Loucy (cell line): ENCODE data around the gene TET1.

ENCODE experiments used
- EZH2phosphoT487 ChIP-seq: fragments of 200-600 bp; IDR thresholded peaks from 2 replicates; pipeline ENCODE4 v1.6.1; 2018; ENCODE audit warnings: antibody characterized with exemption, mild to moderate bottlenecking, moderate library complexity, borderline replicate concordance
- TF ChIP-seq, protein P1 (sequence below): fragments of 200-600 bp; sonication (generic); conservative IDR thresholded peaks from 2 replicates; pipeline ENCODE4 v1.5.1; 2014; ENCODE audit warnings: mild to moderate bottlenecking, antibody characterized with exemption, low read length

DNA sequence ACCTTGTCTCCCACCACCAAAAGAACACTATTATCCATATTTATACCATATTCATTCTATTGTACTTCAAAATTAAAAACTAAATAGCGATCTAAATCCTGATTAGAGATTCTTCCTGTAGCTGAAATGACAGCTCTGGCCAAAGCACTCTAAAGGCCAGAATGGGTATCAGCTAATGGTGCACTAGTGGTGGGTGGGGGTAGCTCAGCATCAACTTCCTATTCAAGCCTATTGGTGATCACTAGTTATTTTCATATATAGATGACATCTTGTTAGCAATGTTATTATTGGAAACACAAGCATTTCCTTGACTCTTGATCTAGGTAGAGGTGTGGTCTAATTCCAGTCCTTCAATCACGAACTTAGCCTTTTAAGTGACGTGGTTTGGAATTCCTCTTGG, 43.6 kb downstream of the TET1 start:
- TF ChIP-seq, protein P1, sequence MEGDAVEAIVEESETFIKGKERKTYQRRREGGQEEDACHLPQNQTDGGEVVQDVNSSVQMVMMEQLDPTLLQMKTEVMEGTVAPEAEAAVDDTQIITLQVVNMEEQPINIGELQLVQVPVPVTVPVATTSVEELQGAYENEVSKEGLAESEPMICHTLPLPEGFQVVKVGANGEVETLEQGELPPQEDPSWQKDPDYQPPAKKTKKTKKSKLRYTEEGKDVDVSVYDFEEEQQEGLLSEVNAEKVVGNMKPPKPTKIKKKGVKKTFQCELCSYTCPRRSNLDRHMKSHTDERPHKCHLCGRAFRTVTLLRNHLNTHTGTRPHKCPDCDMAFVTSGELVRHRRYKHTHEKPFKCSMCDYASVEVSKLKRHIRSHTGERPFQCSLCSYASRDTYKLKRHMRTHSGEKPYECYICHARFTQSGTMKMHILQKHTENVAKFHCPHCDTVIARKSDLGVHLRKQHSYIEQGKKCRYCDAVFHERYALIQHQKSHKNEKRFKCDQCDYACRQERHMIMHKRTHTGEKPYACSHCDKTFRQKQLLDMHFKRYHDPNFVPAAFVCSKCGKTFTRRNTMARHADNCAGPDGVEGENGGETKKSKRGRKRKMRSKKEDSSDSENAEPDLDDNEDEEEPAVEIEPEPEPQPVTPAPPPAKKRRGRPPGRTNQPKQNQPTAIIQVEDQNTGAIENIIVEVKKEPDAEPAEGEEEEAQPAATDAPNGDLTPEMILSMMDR, result peak; percentile 28; the same call in 1 of the 2 replicates
- TF ChIP-seq EZH2phosphoT487, result no peak
